ENCODE measurements around the gene FGA. TPM values are rescaled to one million over a fixed set of nuclear protein-coding genes. Genes with fewer than 3 reads are reported as not detected.
A peak's percentile ranks its signal among the peaks of the same experiment; 100 is the strongest.

The FGA gene
- total and polyA plus RNA-seq, 9 of the 15 experiments (the other 6 are each of a cell fraction or from before 2014, with no cell fraction given), result 0.04 to 2.5 (median 0.07) TPM; not detected in 5

DNA sequence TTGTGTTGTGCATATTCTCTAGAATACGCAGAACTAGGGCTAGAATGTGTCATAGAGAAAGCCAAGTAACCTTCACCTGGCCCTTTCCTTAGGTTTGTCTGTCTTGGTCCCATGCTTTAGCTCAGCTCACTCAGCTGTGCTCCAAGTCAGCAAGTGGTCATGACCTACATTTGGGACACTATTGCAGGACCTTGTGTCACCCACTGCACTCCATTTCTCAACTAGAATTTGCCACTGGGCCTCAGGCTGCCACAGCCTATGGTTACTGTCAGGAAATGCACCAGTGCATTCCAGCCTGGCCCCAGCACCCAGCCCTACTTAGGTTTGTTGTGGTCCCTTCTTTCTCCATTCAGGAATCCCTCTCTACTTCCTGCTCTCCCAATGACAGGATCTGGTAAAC is 29.6 kb upstream of the FGA start (continued):
- TF ChIP-seq SMAD4 (CRISPR knock-in tag; conservative IDR thresholded peaks at IDR 0.05) (no peak), ZNF384 (IDR thresholded peaks at IDR 0.05; ENCODE audit: low read depth, low read length) (no peak), ZNF354B (CRISPR knock-in tag; IDR thresholded peaks at IDR 0.05) (no peak)

DNA sequence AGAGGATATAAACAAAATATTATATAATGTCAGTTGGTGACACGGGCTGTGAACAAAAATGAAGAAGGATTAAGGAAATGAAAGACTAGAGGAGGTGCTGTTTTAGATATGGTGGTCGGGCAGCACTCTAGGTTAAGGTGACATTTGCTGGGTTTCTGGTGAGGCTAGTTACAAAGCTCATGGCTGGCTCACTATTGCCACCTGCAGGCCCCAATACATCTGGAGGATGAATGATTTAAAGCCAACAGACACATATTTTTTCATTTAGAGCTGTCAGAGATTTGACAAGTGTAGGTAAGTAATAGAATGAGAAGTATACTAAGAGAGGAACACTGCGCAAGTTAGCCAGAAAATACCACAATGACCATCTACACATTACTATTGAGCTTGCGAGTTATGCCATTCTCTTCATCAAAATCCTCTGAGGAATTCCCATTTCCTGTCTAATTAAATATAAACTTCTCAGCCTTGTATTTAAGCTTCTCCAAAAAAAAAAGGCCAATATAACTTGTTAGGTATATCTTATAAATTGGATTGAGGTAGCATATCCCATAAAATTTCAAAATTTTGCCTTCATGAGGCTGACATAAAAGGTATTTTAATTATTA is 28.3 kb upstream of the FGA start:
- in situ Hi-C loops (cut with MboI), result loop anchor here (5.0 kb wide), 1 partner anchor 67 kb away; the partner anchor contains the start of gene PLRG1
- peak; percentile 85 for FAIRE-seq
- BruUV-seq (replicated peaks), result no TSS peak
- TF ChIP-seq, protein P1, sequence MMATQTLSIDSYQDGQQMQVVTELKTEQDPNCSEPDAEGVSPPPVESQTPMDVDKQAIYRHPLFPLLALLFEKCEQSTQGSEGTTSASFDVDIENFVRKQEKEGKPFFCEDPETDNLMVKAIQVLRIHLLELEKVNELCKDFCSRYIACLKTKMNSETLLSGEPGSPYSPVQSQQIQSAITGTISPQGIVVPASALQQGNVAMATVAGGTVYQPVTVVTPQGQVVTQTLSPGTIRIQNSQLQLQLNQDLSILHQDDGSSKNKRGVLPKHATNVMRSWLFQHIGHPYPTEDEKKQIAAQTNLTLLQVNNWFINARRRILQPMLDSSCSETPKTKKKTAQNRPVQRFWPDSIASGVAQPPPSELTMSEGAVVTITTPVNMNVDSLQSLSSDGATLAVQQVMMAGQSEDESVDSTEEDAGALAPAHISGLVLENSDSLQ (IDR thresholded peaks at IDR 0.05), result peak; percentile 73
- TF ChIP-seq RAD21 (CRISPR knock-in tag; conservative IDR thresholded peaks at IDR 0.05 in 1 of 2, IDR thresholded peaks at IDR 0.05 in 1 of 2), result peak; percentile 72 to 87
- TF ChIP-seq, protein P2, sequence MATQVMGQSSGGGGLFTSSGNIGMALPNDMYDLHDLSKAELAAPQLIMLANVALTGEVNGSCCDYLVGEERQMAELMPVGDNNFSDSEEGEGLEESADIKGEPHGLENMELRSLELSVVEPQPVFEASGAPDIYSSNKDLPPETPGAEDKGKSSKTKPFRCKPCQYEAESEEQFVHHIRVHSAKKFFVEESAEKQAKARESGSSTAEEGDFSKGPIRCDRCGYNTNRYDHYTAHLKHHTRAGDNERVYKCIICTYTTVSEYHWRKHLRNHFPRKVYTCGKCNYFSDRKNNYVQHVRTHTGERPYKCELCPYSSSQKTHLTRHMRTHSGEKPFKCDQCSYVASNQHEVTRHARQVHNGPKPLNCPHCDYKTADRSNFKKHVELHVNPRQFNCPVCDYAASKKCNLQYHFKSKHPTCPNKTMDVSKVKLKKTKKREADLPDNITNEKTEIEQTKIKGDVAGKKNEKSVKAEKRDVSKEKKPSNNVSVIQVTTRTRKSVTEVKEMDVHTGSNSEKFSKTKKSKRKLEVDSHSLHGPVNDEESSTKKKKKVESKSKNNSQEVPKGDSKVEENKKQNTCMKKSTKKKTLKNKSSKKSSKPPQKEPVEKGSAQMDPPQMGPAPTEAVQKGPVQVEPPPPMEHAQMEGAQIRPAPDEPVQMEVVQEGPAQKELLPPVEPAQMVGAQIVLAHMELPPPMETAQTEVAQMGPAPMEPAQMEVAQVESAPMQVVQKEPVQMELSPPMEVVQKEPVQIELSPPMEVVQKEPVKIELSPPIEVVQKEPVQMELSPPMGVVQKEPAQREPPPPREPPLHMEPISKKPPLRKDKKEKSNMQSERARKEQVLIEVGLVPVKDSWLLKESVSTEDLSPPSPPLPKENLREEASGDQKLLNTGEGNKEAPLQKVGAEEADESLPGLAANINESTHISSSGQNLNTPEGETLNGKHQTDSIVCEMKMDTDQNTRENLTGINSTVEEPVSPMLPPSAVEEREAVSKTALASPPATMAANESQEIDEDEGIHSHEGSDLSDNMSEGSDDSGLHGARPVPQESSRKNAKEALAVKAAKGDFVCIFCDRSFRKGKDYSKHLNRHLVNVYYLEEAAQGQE (IDR thresholded peaks at IDR 0.05; ENCODE audit: borderline replicate concordance), result peak; percentile 72
- TF ChIP-seq, protein P2 (CRISPR knock-in tag; IDR thresholded peaks at IDR 0.05; ENCODE audit: low read depth), result no peak
- peak; percentile 79 for TF ChIP-seq SMC3 (conservative IDR thresholded peaks at IDR 0.05; ENCODE audit: insufficient read depth, low read depth, low read length)
- TF ChIP-seq DEAF1 (CRISPR knock-in tag; IDR thresholded peaks at IDR 0.05), result peak; percentile 51; the same call in 1 of the 2 replicates

More for the DNA sequence above, 28.3 kb upstream of the FGA start:
- ChIA-PET CTCF (ENCODE audit: low intra/inter-chr PET ratio) (interaction anchor here (0.8 to 2.1 kb wide), 5 partner anchors 59 to 290 kb away, joined by 3 to 14 read pairs (median 10); no protein-coding TSS in a partner anchor), POLR2A (interaction anchor here (1.3 kb wide), 1 partner anchor 67 kb away, joined by 5 read pairs; no protein-coding TSS in a partner anchor)
- no peaks in the 10 kb centered on the region for H3K36me3 ChIP-seq (ENCODE audit: control insufficient read depth, insufficient read depth, low read length)
- no peak overlapping the region for H3K4me2 ChIP-seq (ENCODE audit: insufficient read depth, low read length)
- no peaks in the 10 kb centered on the region for H3K79me2 ChIP-seq (ENCODE audit: control insufficient read depth, insufficient read depth, low read length)
- H3K9me1 ChIP-seq (ENCODE audit: control insufficient read depth, insufficient read depth, low read length), result no peaks in the 10 kb centered on the region
- 0 out of 5 replicates have a peak, but pooled peaks cover 0 to 4% of the 10 kb centered on the region in 2 experiments for H3K27me3 ChIP-seq (ENCODE audit: control insufficient read depth in 2 of 2, insufficient read depth in 2 of 2, low read length in 2 of 2)
- no peak overlapping the region for H3K27ac ChIP-seq (ENCODE audit: extremely low read depth, low read depth, low read length)
- no peak overlapping the region for H3K9ac ChIP-seq (ENCODE audit: insufficient read depth in 1 of 2, low read depth in 2 of 2, low read length in 2 of 2)
- WGBS (ENCODE audit: insufficient coverage, low coverage, missing lambda C conversion rate), result 0% methylated on average over 4 of the region's 4 CpGs
- H3K9me3 ChIP-seq (replicated peaks; ENCODE audit: control insufficient read depth, insufficient read depth, low read depth, low read length), result no peaks in the 10 kb centered on the region
- no peaks in the 10 kb centered on the region for H4K20me1 ChIP-seq (replicated peaks; ENCODE audit: control insufficient read depth, insufficient read depth, low read length)
- DNase-seq (ENCODE audit: extremely low read depth in 1 of 4, low spot score in 3 of 4) (peak in 2 of 4 experiments; percentile 59 to 76), ATAC-seq (peak; percentile 89)
- 0 out of 2 replicates have a peak overlapping the region, but pooled peaks have one; percentile 11 for H2AFZ ChIP-seq (ENCODE audit: low read depth, low read length)
- no peaks in the 10 kb centered on the region for H3K4me1 ChIP-seq (replicated peaks in 1 of 2; ENCODE audit: control insufficient read depth in 2 of 2, insufficient read depth in 2 of 2, low read length in 2 of 2)
- H3K4me3 ChIP-seq, result no peak overlapping the region
- intact Hi-C loops (cut with micrococcal nuclease), result loop anchor here (1.0 to 10.0 kb wide), 4 partner anchors 60 to 844 kb away; no protein-coding TSS in a partner anchor

Data from K562 (cell line).